Measurements from ENCODE around the gene IARS2. TPM values are rescaled to one million over a fixed set of nuclear protein-coding genes. Genes with fewer than 3 reads are reported as not detected.
"Not testable (repeated sequence)": the region's sequence is repeated elsewhere in the genome, so short reads cannot be mapped to it uniquely, and the experiment has no call there.

Gene IARS2
- total RNA-seq (2014; rRNA removed; shearing (Covaris generic)), result 152 and 176 TPM in 2 replicates

DNA sequence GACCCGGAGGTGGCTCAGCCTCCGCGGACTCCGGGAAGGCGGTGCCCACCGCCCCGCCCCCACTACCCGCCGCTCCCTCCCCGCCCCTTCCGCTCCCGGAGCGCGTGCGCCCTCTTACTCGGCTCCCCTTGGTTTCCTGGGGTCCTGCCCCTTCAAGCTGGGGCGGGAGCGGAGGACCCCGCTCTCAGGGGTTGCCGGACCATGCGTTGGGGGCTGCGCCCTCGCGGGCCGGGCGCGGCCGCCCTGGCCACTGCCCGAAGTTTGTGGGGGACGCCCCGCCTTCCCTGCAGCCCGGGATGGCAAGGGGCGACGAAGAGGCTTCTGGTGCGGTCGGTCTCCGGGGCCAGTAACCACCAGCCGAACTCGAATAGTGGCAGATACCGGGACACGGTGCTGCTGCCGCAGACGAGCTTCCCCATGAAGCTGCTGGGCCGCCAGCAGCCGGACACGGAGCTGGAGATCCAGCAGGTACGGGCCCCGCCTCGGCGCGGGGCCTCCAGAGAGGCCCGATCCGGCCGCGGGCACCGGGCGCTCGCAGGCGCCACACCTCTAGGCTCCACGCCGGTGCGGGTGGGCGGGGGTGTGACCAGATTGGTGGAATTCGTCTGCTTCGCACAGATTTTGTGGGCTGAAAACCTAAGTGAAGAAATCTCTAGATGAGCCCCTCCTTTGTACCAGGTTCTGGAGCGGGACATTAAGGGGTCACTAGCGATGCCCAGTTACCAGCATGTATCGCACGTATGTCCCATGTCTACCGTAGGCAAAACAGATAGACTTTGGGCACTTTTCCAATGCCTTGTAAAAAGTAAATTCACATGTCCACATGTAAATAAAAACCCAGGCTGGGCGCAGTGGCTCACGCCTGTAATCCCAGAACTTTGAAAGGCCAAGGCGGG, at the start of gene IARS2:
TSS of gene IARS2 (plus strand) at position 117 of the 896 bp plus-strand sequence. CDS start at position 202, 85 bp downstream.
- peak; percentile 78 for DNase-seq (ENCODE audit: low spot score)

DNA sequence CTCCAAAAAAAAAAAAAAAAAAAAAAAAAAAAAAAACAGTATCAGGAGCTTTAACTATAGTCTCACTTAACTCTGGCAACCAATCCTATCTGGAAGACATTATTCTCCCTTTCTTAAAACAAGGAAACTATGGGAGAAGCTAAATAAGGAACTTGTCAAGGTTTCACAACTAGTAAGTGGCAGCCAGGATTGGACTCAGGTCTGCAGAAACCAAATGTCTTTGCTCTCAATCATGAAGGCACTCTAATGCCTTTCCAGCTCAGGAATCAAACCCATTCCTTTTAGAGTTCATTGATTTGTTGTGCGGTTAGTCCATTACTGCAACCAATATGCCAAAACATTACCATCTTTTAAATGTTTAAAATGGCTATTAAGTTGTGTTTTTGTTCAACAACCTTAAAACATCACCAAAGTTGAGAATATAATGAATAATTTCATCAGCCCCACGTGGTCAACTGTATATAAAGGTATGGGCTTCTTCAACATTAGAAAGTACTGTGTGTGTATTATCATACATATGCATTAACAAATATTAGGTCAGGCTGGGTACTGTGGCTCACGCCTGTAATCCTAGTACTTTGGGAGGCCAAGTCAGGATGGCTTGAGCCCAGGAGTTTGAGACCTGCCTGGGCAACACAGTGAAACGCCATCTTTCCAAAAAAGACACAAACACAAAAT, 49.1 kb upstream of the IARS2 start:
- DNase-seq (ENCODE audit: low spot score), result no peak

DNA sequence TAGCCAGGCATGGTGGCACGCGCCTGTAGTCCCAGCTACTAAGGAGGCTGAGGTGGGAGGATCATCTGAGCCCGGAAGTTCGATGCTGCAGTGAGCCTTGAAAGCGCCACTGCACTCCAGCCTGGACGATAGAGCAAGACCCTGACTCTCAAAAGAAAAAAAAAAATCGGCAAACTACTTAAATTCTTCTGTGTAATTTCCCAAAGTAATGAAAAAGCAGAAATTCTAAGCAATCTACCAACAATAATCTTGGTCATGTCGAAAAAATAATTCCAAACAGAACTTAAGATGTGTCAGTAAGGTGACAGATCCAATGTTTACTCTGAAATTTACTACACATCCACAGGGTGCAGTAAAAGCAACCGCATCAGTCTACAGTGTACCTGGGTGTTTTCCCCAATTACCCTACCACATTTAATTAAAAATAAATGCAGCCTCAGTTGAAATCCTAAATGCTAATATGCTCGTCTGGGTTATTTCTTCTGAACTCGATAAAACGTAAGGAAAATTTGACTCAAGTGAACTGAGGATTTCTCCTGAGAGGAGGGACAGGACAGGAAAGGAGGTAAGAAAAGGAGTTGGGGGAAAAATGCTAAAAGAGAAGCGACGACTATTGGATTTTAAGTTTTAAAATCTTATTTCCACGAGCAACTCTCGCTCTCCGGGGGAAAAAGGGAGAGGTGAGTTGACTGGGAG, 48.4 kb upstream of the IARS2 start:
- DNase-seq (ENCODE audit: low spot score), result no peak

DNA sequence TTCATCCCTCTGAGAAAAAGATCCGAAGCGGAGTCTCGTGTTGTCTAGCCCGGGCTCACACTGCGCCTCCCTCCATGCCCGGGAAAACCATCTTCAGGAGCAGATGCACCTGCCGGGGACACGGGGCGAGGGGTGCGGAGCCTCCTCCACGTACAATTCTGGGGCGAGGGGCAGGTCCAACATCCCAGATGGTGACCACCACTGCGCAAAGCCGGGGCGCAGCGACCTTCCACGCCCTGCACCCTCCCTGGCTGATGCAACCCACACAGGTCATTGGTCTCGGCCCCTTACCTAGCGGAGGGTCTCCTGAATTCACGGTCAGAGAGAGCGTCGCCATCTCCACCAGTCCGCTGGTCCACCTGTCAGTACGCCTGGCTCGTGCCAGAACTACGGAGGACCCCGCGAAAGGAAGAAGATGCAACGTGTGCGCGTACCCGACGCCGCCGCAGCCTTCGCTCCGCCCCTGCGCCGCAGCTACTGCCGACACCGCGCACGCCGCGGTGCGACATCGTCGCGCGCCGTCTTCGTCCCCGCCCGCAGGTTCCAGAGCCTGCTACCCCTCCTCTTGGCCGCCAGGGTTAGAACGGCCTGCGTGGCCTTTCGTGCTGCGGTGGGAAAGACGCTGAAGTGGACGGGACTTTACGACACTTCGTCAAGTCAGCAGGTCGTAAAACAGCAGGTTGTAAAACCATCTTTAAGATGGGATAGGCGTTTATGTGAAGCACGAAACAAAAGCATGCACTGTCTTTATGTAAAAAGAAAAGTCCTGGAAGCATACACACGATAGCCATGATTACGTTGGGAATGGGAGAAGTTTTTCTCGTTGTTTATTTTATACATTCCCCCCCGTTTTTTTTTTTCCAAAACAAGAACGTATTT, 47.6 kb upstream of the IARS2 start, which contains the start of gene EPRS1:
TSS of gene EPRS1 (minus strand) at position 454 of the 879 bp plus-strand sequence. CDS start at position 337, 117 bp downstream.
- DNase-seq (ENCODE audit: low spot score), result peak; percentile 97

DNA sequence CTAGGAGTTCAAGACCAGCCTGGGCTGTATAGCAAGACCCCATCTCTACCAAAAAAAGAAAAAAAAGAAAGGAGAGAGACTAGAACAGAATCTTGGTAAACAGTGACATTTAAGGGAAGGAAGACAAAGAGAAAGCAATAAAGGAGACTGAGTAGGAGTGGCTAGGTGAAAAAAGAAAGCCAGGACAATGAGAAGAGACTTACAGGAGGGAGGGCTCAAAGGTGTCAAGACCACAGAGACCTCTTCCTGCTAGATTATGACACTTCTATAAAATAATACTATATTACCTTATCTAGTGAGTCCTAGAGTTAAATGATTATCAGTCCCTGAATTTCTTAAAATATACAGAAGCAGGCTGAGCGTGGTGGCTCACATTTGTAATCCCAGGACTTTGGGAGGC, 37.6 kb upstream of the IARS2 start:
- DNase-seq (ENCODE audit: low spot score), result no peak

DNA sequence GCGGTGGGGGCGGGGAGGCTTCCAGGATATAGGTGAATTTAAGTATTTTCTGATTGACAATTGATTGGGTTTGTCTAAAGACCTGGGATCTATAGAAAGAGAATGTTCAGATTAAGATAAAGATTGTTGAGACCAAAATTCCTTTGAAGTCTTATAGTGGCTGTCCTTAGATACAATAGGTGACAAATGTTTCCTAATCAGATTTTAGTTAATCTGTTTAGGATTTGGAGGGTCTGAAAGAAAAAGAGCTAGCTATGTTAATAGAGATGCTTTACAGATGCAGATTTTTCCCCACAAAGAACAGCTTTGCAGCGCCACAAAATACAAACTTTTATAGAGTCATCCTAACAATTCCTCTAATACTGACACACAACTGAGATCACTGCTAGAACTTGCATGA, 33.1 kb upstream of the IARS2 start:
- DNase-seq (ENCODE audit: low spot score), result no peak

DNA sequence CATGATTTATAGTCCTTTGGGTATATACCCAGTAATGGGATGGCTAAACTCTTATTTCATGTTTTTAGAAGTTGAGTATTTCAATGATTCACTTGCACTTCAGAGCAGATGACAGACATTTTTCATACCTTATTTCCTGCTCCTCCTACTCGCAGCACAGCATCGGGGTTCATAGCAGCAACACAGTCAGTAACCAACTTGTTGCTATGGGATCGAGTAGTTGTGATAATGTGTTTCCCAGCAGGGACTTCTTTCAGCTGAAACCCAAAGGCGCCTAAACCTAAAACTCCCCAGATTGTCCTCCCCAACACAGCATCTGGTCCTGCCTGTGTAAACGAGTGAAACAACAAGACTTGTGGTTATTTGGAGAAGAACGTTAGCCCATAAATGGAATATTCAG, 31.3 kb upstream of the IARS2 start:
- no peak for DNase-seq (ENCODE audit: low spot score)

DNA sequence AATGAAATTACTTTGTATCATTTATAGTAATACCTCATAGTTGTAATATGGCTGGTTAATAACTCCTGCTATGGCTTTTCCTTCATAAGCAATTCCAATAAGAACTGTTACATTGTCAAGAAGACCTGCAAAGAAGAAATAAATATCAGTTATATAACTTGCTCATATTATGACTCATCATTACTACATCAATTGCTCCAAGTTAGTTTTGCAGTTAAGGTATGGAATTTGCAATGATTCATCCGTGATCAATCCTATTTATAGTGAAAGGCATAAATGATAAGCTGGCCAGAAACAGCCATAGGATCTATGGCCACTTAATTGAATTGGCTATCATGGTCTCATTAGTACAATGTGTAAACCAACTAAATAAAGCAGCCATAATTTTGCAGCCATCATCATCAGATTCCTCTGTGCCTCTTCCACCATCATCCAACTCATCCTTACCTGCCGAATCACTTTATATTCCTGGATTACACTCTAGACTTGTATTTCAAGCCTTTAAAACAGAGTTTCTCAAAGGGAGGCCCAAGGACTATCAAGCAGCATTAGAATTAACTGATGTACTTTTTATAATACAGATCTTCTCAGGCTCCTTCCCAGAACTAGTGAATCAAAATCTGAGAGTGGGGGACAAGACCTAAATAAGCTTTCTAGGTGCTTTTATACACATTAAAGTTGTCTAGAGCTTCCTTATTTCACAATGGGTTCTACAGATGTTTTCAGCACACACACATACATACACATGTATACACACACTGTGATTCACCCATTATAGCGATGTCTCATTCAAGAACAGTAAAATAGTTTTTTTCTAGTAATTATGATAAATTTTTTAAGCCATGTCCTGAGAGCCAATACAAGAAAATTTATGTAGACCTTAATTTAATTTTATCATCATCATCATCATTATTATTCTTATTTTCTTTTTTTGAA, 26.4 kb upstream of the IARS2 start:
- DNase-seq (ENCODE audit: low spot score), result no peak

DNA sequence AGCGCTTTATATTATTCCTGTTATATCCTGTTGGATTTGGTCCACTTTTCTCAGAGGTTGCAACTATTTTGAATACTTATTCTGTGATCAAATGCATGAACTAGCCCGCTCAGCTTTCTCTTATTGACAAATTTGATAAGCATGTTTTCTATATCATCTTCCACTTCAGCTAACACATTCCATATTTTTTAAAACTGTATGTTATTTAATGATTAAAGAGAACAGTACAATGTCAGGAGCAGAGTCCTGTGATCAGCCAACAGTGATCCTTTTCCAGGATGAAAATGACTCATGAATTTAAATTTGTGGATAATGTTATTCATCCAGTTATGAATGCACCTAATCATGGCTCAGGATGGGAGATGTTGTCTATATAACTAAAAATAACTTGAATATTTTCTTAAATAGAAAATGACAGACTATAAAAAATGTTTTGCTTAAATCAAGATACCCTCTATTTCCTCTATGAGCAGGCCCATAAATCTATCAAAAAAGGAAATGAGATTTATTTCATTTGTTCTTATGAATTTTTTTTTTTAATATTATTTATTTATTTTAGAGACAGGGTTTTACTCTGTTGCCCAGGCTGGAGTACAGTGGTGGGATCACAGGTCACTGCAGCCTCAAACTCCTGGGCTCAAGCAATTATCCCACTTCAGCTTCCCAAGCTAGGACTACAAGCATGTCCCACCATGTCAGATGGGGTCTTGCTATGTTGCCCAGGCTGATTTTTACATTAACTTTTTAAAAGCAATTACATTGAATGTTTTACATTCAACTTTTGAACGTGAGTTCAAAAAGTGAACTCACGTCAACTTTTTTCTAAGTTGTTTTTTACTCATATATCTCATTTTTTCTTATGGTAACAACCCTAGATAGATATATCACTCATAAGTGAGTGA, 16.8 kb upstream of the IARS2 start:
- DNase-seq (ENCODE audit: low spot score), result no peak

DNA sequence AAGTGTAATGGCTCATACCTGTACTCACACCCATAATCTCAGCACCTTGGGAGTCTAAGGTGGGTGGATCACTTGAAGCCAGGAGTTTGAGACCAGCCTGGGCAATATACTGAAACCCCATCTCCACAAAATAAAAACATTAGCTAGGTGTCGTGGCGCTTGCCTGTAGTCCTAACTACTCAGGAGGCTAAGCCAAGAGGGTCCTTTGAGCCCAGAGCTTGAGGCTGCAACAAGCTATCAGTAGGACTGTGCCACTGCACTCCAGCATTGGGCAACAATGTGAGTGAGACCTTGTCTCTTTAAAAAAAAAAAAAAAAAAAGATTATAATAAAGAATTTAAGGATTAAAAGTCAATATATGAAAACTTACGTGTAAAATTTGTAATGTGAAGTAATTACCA, 16.0 kb upstream of the IARS2 start:
- no peak for DNase-seq (ENCODE audit: low spot score)

DNA sequence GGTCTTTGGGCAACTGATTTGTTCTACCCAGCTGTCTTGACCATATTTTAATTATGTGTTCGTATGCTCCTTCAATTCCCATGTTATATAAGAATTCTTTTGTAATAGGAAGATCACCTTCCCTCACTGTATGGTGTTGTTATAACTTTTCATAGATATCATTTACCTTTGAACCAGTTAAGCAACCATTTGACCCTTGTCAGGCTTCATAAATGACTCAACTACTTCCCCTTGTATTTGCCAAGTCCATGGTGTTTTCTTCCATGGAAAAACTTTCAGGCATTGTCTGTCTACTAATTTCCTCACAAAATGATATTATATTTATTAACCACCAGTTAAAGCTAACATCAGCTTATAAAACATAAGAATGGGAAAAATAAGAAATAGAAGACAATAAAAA, 9.5 kb upstream of the IARS2 start:
- no peak for DNase-seq (ENCODE audit: low spot score)

DNA sequence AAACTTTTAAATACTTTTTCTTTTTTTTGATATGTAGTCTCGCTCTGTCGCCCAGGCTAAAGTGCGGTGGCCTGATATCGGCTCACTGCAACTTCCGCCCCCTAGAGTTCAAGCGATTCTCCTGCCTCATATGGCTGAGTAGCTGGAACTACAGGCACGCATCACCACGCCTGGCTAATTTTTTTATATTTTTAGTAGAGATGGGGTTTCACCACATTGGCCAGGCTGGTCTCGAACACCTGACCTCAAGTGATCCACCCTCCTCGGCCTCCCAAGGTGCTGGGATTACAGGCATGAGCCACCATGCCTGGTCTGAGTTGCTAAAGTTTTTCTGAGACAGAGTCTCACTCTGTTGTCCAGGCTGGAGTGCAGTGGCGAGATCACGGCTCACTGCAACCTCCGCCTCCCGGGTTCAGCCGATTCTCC, 7.7 kb upstream of the IARS2 start:
- not testable (repeated sequence) for DNase-seq (ENCODE audit: low spot score)

DNA sequence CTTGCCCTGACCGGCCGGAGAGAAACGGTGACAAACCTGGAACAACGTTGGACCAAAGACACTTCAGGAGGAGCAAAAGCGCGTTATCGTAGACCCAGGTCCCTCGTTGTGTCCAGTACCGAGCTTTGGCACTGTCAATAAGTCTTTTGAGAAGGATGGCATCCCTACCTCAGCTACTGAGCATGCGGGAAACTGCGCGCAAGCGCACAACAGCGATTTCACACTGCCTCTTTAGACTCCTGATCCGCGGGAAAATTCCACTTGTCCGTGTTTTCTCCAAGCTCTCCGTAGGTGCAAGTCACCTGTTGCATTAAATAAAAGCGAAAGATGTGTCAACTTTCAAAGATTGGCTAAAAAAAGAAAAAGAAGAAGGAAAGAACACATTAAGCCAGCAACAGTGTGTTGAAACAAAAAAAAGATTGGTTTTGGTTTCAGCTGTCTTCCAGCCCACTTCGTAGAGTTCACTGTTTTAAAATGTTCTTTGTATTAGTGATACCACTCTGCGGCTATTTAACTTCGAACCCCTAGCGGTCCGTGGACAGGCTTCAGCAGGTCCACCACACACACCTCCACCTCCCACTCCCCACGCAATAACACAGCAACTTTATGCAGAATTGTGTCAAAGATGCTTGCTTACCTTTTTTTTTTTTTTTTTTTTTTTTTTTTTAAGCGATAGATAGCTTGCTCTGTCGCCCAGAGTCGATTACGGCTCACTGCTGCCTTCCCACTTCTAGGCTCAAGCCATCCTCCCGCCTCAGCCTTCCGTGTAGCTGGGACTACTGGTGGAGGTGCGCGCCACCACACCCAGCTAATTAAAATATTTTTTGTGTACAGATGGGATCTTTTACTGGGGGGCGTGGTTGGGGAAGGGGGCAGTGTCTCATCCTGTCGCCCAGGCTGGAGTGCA, 4.0 kb upstream of the IARS2 start, which contains the start of gene BPNT1:
TSS of gene BPNT1 (minus strand) at position 139 of the 907 bp plus-strand sequence. CDS start 9,942 bp downstream, outside the sequence.
- DNase-seq (ENCODE audit: low spot score), result peak; percentile 98

DNA sequence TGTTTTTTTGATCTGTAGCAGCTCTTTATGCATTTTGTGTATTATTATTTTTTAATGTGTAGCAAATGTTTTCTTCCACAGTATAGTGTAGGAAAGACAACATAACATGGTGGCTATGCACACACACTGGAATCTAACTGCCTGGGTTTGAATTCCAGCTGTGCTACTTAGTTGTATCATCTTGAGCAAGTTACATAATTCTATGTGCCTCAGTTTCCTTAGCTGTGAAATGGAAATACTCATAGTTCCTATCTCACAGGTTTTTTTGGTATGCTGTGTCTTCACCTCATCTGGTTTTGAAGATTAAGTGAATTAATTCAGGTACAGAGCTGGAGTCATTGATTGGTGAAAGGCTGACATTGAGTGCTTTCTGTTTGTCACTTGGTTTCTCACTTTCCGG, 1.2 kb upstream of the IARS2 start:
- no peak for DNase-seq (ENCODE audit: low spot score)

DNA sequence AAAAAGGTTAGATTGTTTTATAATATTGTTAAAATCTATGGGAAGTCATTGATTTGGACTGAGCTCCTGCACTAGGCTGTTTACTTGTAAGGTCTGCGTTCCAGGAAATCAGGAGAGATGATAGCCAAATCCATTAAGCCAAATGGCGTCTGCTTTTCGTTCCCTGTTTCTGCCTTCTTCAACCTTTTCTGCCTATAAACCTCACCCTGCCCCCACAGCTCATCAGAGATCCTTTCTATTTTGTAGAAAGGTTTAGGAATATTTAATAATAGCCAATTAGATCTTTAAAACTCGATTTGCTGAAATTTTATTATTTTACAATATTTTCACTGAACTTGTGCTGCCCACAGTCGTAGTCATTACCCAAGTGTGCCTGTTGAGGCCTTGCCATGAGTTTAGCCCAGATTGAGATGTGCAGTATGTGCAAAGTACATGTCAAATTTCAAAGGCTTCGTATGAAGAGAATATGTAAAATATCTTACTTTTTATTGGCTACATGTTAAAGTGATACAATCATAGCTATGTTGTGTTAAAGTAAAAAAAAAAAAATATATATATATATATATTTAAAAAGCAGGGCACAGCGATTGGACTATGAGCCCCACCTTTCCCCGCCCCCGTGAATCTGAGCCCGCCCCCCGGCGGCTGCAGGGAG, 444 bp upstream of the IARS2 start:
- no peak for DNase-seq (ENCODE audit: low spot score)

DNA sequence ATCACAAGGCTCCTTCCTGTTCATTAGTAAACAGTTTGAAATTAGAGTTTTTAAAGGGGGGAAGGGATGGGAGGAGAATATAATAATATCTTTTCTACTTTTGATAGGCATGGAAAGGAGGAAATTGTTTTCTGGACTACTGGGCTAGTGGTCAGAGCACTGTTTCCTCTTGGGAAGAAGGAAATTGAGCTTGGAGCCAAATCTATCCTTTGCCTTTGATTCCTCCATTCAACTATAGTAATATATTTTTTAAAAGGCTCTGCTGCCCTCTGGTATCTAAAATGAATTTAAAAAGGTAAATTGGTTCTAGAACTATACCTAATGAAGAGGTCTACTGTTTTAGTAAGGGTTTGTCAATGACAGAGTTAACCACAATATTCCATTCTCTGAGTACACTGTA, 5.9 kb downstream of the IARS2 start:
- no peak for DNase-seq (ENCODE audit: low spot score)

DNA sequence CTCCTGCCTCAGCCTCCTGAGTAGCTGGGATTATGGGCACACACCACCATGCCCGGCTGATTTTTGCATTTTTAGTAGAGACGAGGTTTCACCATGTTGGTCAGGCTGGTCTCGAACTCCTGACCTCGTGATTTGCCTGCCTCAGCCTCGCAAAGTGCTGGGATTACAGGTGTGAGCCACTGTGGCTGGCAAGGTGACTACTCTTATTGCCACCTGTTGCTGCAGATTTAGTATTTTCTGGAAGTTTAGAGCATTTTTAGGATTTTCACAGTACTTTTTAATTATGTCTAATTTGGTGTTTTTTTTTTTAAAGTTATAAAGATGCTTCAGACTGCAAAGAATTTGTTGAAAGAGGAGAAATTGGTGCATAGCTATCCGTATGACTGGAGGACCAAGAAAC, 16.5 kb downstream of the IARS2 start:
- DNase-seq (ENCODE audit: low spot score), result not testable (repeated sequence)

All from A172 (cell line).